Suppressor macrophage (primary cell): ENCODE data around the gene UBE2B.

Experiments used
- DNase-seq, 4 experiments: peaks; one replicate each; pipeline ENCODE4 v3.0.0-alpha.2; 2020 to 2022

UBE2B gene

GRCh38 chr5:134438721-134439123 lies 67.4 kb downstream of the UBE2B start:
- DNase-seq, result no peak

GRCh38 chr5:134439210-134439654 lies 67.9 kb downstream of the UBE2B start:
- no peak for DNase-seq

- no peak for DNase-seq
Measured at GRCh38 chr5:134440201-134440755, 68.9 kb downstream of the UBE2B start.
